OCI-LY1 (cell line): ENCODE results near the gene DDX31.

Experiments used
- EZH2 ChIP-seq: fragments of 200-600 bp; sonication (generic), shearing (Covaris generic); IDR thresholded peaks from 2 replicates; pipeline ENCODE4 v1.8.0; 2017; ENCODE audit warnings: borderline replicate concordance, mixed run types, mild to moderate bottlenecking, antibody characterized with exemption, low read length, moderate library complexity, mixed read lengths
- TF ChIP-seq, protein P1 (sequence below): fragments of 200-600 bp; sonication (generic), shearing (Covaris generic); IDR thresholded peaks from 2 replicates; pipeline ENCODE4 v1.5.1; 2017; ENCODE audit warnings: mild to moderate bottlenecking, antibody characterized with exemption, low read length, moderate library complexity, mixed read lengths

DNA sequence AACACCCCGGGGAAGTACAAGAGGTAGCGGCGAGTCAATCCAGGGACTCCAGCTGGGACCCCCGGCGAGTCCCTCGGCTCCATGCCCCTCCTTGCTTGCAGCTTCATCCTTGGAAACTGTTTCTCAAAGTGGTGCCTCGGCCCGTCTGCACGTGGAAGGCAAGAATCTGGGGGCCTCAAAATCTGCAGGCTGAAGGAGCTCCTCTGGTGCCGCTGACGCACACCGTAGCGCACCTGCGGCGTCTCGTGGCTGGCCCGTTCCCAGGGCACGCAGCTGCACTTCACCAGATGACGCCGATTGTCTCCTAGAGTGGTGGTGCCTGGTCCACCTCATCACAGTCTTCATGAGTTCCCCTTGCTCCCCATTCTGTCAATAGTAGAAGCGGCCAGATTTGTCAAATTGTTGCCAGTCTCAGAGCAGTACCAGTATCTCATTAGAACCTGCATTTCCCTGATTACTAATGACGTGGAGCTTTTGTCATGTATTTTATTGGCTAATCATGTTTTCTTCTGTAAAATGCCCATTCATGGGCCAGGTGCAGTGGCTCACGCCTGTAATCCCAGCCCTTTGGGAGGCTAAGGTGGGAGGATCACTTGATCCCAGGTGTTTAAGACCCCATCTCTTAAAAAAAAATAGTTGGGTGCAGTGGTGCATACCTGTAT is 39.1 kb upstream of the DDX31 start:
- TF ChIP-seq, protein P1, sequence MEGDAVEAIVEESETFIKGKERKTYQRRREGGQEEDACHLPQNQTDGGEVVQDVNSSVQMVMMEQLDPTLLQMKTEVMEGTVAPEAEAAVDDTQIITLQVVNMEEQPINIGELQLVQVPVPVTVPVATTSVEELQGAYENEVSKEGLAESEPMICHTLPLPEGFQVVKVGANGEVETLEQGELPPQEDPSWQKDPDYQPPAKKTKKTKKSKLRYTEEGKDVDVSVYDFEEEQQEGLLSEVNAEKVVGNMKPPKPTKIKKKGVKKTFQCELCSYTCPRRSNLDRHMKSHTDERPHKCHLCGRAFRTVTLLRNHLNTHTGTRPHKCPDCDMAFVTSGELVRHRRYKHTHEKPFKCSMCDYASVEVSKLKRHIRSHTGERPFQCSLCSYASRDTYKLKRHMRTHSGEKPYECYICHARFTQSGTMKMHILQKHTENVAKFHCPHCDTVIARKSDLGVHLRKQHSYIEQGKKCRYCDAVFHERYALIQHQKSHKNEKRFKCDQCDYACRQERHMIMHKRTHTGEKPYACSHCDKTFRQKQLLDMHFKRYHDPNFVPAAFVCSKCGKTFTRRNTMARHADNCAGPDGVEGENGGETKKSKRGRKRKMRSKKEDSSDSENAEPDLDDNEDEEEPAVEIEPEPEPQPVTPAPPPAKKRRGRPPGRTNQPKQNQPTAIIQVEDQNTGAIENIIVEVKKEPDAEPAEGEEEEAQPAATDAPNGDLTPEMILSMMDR: no peak
- TF ChIP-seq EZH2: no peak
